Activated CD8-positive, alpha-beta memory T cell treated with anti-CD3 and anti-CD28 coated beads, Interleukin-2, amount 50 U/mL, for 1 hour (primary cell): ENCODE results near the gene PRSS8.
"Not testable (repeated sequence)": the region's sequence is repeated elsewhere in the genome, so short reads cannot be mapped to it uniquely, and the experiment has no call there.

ENCODE experiments used
- DNase-seq: peaks from one replicate; pipeline ENCODE4 v3.0.0-alpha.2; 2020; ENCODE audit errors: extremely low read depth

The PRSS8 gene

GRCh38 chr16:31135535-31136286 lies at the start of gene PRSS8:
Gene PRSS8, minus strand, starts transcription at chr16:31135727. Its CDS starts 229 bp downstream, at chr16:31135498.
- no peak for DNase-seq

GRCh38 chr16:31184888-31185287 lies 49.4 kb upstream of the PRSS8 start:
- DNase-seq: no peak

- no peak for DNase-seq
These were observed 48.2 kb upstream of the PRSS8 start for GRCh38 chr16:31183432-31184428.

- no peak for DNase-seq
These were observed 46.9 kb upstream of the PRSS8 start for GRCh38 chr16:31182391-31182790.

GRCh38 chr16:31181102-31181830 lies 45.7 kb upstream of the PRSS8 start:
- DNase-seq: no peak

GRCh38 chr16:31179747-31180459 lies 44.4 kb upstream of the PRSS8 start, which contains the start of gene FUS:
Gene FUS, plus strand, starts transcription at chr16:31180139. Its CDS starts 76 bp downstream, at chr16:31180215.
- DNase-seq: peak; percentile 79

GRCh38 chr16:31179219-31179746 lies 43.8 kb upstream of the PRSS8 start:
- DNase-seq: no peak

- DNase-seq: peak; percentile 18
These were observed 41.6 kb upstream of the PRSS8 start for GRCh38 chr16:31177136-31177535.

- DNase-seq: not testable (repeated sequence)
These were observed 34.5 kb upstream of the PRSS8 start for GRCh38 chr16:31170048-31170447.

- DNase-seq: no peak
These were observed 33.3 kb upstream of the PRSS8 start for GRCh38 chr16:31168848-31169247.

GRCh38 chr16:31167315-31167714 lies 31.8 kb upstream of the PRSS8 start:
- DNase-seq: no peak

GRCh38 chr16:31157136-31157535 lies 21.6 kb upstream of the PRSS8 start:
- no peak for DNase-seq

GRCh38 chr16:31150976-31151375 lies 15.4 kb upstream of the PRSS8 start:
- not testable (repeated sequence) for DNase-seq

GRCh38 chr16:31149894-31150890 lies 14.7 kb upstream of the PRSS8 start, which contains the start of gene PRSS36:
Gene PRSS36, minus strand, starts transcription at chr16:31150066. Its CDS starts 31 bp downstream, at chr16:31150035.
- DNase-seq: no peak

GRCh38 chr16:31149332-31149731 lies 13.8 kb upstream of the PRSS8 start:
- no peak for DNase-seq

GRCh38 chr16:31148896-31149295 lies 13.4 kb upstream of the PRSS8 start:
- DNase-seq: no peak

GRCh38 chr16:31148281-31148728 lies 12.8 kb upstream of the PRSS8 start:
- DNase-seq: no peak

- DNase-seq: no peak
These were observed 12.0 kb upstream of the PRSS8 start for GRCh38 chr16:31147574-31147973.

- DNase-seq: no peak
These were observed 10.0 kb upstream of the PRSS8 start for GRCh38 chr16:31145398-31145990.
